Smooth muscle cell (in vitro differentiated cells): Measurements from ENCODE around the gene NNMT. TPM values are rescaled to one million over a fixed set of nuclear protein-coding genes. Genes with fewer than 3 reads are reported as not detected.

ENCODE experiments used
- DNase-seq: peaks from one replicate; lab custom pipeline; 2025; ENCODE audit not compliant: unreplicated experiment; lab: John Stamatoyannopoulos, UW
- H2AFZ ChIP-seq: fragments of 200-600 bp; sonication (generic); 2 replicates; pipeline ENCODE4 v1.6.0; 2016; ENCODE audit warnings: antibody characterized with exemption, low read depth, mild to moderate bottlenecking
- H3F3A ChIP-seq: fragments of 200-600 bp; sonication (generic); 2 replicates; pipeline ENCODE4 v1.6.0; 2017; ENCODE audit warnings: antibody characterized with exemption, low read depth
- H3K27ac ChIP-seq: fragments of 200-600 bp; sonication (generic); 2 replicates; pipeline ENCODE4 v1.5.1; 2016; ENCODE audit warnings: low read depth, mild to moderate bottlenecking
- H3K27me3 ChIP-seq: fragments of 200-600 bp; sonication (generic); 2 replicates; pipeline ENCODE4 v1.6.1; 2016; ENCODE audit warnings: low read depth, mild to moderate bottlenecking
- H3K36me3 ChIP-seq: fragments of 200-600 bp; sonication (generic); 2 replicates; pipeline ENCODE4 v1.5.1; 2016; ENCODE audit warnings: low read depth
- H3K4me1 ChIP-seq: fragments of 200-600 bp; sonication (generic); 2 replicates; pipeline ENCODE4 v1.5.1; 2016; ENCODE audit warnings: low read depth
- H3K4me2 ChIP-seq: fragments of 200-600 bp; sonication (generic); 2 replicates; pipeline ENCODE4 v1.6.0; 2016; ENCODE audit warnings: mild to moderate bottlenecking
- H3K4me3 ChIP-seq: fragments of 200-600 bp; sonication (generic); 2 replicates; pipeline ENCODE4 v1.5.1; 2016; ENCODE audit warnings: mild to moderate bottlenecking
- H3K79me2 ChIP-seq: fragments of 200-600 bp; sonication (generic); 2 replicates; pipeline ENCODE4 v1.6.0; 2016; ENCODE audit warnings: low read depth, mild to moderate bottlenecking
- H3K9ac ChIP-seq: fragments of 200-600 bp; sonication (generic); 2 replicates; pipeline ENCODE4 v1.6.0; 2016; ENCODE audit warnings: low read depth
- H3K9me3 ChIP-seq: fragments of 200-600 bp; sonication (generic); replicated peaks from 2 replicates; pipeline ENCODE4 v1.5.1; 2016; ENCODE audit warnings: low read depth
- H4K20me1 ChIP-seq: fragments of 200-600 bp; sonication (generic); 2 replicates; pipeline ENCODE4 v1.6.0; 2016; ENCODE audit warnings: low read depth
- WGBS: methylation state at CpG from one replicate; pipeline ENCODE4 v1.1.7; 2016; ENCODE audit warnings: low lambda C conversion rate; 5-methylcytosine and 5-hydroxymethylcytosine counted together
- polyA plus RNA-seq: library from polyadenylated mRNA; unstranded; fragments of >200 nt; fragmentation: Nextera tagmentation; extraction: Ambion mirVana; gene quantifications from 2 replicates; pipeline ENCODE4 v1.2.1, GENCODE V29; 2016
- total RNA-seq: library from RNA; depleted of rRNA; stranded (reverse); fragments of >200 nt; gene quantifications from 2 replicates; pipeline ENCODE4 v1.2.3, GENCODE V29; 2014
- TF ChIP-seq, protein P1 (sequence below): fragments of 200-600 bp; sonication (generic); IDR thresholded peaks from 2 replicates; pipeline ENCODE4 v1.5.1; 2017; ENCODE audit warnings: borderline replicate concordance, mild to moderate bottlenecking, antibody characterized with exemption; ENCODE audit not compliant: insufficient read depth, poor library complexity, severe bottlenecking

Gene NNMT
- total and polyA plus RNA-seq, 2 experiments from 2014 or later = 397 to 814 TPM

DNA sequence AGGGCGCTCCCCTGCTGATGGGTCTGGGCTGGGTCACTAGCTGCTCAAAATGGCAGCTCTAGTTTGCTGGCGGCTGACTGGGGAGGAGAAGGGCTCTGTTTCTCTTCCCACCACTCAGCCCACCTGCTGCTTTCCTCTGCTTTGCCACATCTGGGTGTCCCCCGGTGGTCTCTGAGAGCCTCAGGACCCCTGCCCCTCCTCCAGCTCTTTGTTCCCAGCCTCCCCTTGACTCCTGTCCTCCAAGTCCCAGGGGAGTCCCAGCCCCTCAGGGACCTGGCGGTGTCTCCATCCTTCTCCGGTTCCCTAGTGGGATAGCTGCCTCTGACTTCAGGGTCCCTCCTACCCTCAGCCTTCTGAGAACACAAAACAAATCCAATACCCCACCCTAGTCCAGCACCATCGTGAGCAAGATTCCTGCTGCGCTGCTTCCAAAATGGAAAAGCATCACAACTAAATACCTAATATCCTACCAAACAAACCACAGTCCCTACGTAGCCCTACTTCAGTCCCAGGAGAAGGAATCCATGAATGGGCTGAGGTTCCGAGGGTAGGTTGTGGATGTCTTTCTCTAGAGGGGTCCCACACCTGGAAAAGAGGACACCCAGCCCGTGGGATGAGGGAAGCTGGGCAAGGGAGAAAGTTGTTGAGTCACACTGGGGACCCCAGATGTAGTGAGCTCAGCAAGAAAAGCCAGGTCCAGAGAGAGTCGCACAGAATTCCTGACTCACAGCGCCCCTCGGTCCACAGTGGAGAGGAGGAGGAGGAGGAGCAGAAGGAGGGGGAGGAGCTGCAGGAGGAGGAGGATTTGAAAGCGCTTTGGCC, 45.0 kb upstream of the NNMT start:
- Histone ChIP-seq H3K4me2 (no peak overlapping the region), H2AFZ (no peak overlapping the region), H4K20me1 (no peaks in the 10 kb centered on the region), H3K4me1 (peaks cover 18% of the 10 kb centered on the region), H3K36me3 (no peaks in the 10 kb centered on the region), H3K79me2 (no peaks in the 10 kb centered on the region), H3K4me3 (no peak overlapping the region), H3K9me3 (no peaks in the 10 kb centered on the region), H3K9ac (no peak overlapping the region), H3K27me3 (peaks cover 11% of the 10 kb centered on the region), H3F3A (no peaks in the 10 kb centered on the region), H3K27ac (no peak overlapping the region)
- no peak for DNase-seq
- 81% methylated on average over 14 of the region's 14 CpGs for WGBS
- TF ChIP-seq, protein P1, sequence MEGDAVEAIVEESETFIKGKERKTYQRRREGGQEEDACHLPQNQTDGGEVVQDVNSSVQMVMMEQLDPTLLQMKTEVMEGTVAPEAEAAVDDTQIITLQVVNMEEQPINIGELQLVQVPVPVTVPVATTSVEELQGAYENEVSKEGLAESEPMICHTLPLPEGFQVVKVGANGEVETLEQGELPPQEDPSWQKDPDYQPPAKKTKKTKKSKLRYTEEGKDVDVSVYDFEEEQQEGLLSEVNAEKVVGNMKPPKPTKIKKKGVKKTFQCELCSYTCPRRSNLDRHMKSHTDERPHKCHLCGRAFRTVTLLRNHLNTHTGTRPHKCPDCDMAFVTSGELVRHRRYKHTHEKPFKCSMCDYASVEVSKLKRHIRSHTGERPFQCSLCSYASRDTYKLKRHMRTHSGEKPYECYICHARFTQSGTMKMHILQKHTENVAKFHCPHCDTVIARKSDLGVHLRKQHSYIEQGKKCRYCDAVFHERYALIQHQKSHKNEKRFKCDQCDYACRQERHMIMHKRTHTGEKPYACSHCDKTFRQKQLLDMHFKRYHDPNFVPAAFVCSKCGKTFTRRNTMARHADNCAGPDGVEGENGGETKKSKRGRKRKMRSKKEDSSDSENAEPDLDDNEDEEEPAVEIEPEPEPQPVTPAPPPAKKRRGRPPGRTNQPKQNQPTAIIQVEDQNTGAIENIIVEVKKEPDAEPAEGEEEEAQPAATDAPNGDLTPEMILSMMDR = no peak

DNA sequence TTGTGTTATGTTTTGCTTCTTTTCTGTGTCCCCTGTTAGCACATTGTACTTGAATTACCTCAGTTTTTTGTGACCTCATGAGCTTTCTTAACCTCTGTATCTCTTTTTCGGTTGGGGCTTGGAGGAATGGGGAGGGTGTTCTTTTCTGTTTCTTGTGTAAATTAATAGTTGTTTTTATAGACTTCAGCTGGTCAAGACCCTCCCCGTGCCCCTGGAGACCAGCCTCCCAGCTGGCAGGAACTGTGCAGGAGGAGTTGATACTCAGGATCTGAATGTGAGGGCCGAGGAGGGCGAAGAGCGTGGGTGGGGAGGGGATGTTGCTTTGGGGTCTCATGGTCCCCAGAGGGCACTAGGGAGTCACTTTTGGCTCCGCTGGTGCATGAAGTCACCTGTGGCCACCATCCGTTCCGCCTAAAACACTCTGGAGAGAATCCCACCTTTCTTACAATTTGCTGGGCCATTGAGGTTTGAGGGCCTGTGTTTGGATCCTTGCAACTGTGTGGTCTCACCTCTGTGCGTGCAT, 44.3 kb upstream of the NNMT start:
- 83% methylated on average over 9 of the region's 9 CpGs for WGBS
- H3K4me3 ChIP-seq = no peak overlapping the region
- no peaks in the 10 kb centered on the region for H3K9me3 ChIP-seq
- H4K20me1 ChIP-seq = no peaks in the 10 kb centered on the region
- no peaks in the 10 kb centered on the region for H3K79me2 ChIP-seq
- no peaks in the 10 kb centered on the region for H3K36me3 ChIP-seq
- H3K9ac ChIP-seq = no peak overlapping the region
- H3F3A ChIP-seq = no peaks in the 10 kb centered on the region
- no peak for DNase-seq
- H3K4me1 ChIP-seq = peaks cover 25% of the 10 kb centered on the region
- TF ChIP-seq, protein P1 = no peak
- peaks cover 5% of the 10 kb centered on the region for H3K27me3 ChIP-seq
- H3K27ac ChIP-seq = no peak overlapping the region
- no peak overlapping the region for H2AFZ ChIP-seq
- H3K4me2 ChIP-seq = no peak overlapping the region

DNA sequence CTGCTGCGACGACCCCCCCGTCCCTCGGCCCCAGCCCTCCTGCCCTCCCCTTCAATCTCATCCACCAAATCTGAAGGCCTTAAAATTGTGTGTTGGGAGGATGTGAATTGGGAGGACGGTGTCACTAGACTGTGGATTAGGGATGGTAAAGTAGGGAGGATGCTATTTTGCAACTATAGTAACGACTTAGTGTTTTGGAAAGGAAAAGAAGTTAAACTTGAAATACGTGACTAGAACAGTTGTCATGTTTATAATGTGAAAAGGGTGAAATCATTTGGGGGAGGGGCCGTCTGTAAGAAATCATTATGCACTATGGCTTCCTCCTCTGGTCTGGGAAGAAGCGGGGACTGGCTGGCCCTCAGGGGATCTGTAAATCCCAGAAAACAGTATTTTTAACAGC, 43.4 kb upstream of the NNMT start:
- H3F3A ChIP-seq = no peaks in the 10 kb centered on the region
- no peaks in the 10 kb centered on the region for H3K36me3 ChIP-seq
- H3K4me2 ChIP-seq = no peak overlapping the region
- TF ChIP-seq, protein P1 = no peak
- H3K4me3 ChIP-seq = no peak overlapping the region
- no peak overlapping the region for H3K27ac ChIP-seq
- H3K9ac ChIP-seq = no peak overlapping the region
- H3K4me1 ChIP-seq = peaks cover 32% of the 10 kb centered on the region
- H4K20me1 ChIP-seq = no peaks in the 10 kb centered on the region
- no peaks in the 10 kb centered on the region for H3K9me3 ChIP-seq
- H3K79me2 ChIP-seq = no peaks in the 10 kb centered on the region
- H2AFZ ChIP-seq = no peak overlapping the region
- 86% methylated on average over 9 of the region's 9 CpGs for WGBS
- H3K27me3 ChIP-seq = peaks cover 5% of the 10 kb centered on the region
- DNase-seq = no peak

DNA sequence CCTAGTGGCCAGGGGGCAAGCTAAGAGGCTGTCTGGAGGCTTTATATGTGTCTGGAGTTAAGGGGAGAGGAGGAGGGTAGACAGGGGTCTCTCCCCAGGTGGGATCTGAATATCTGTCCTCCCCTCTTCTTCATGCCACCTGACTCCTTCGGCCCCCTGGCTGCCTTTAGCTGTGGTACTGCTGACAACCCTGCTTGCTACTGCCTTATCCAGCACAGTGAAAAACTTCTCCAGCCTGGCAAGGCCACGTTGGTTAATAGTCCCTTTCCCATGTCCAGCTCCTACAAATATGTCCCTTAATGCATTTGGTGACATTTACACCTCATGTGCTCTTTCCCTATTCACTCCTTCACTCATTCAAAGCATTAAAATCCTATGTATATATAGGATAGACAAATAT, 42.4 kb upstream of the NNMT start:
- H3K4me2 ChIP-seq = no peak overlapping the region
- peaks cover 5% of the 10 kb centered on the region for H3K27me3 ChIP-seq
- no peaks in the 10 kb centered on the region for H3K36me3 ChIP-seq
- 92% methylated on average over 2 of the region's 2 CpGs for WGBS
- H3F3A ChIP-seq = no peaks in the 10 kb centered on the region
- DNase-seq = no peak
- H3K27ac ChIP-seq = no peak overlapping the region
- no peaks in the 10 kb centered on the region for H4K20me1 ChIP-seq
- TF ChIP-seq, protein P1 = no peak
- peaks cover 38% of the 10 kb centered on the region for H3K4me1 ChIP-seq
- no peaks in the 10 kb centered on the region for H3K79me2 ChIP-seq
- no peak overlapping the region for H3K9ac ChIP-seq
- H3K4me3 ChIP-seq = no peak overlapping the region
- H3K9me3 ChIP-seq = no peaks in the 10 kb centered on the region
- no peak overlapping the region for H2AFZ ChIP-seq
